Erythroblast (primary cell): ENCODE measurements around the gene SLC47A2.

Source experiments
- DNase-seq, 2 experiments: peaks; one replicate each; lab custom pipeline; 2025; lab: John Stamatoyannopoulos, UW
- GATA1 ChIP-seq: IDR thresholded peaks from 2 replicates; pipeline ENCODE4 v1.6.1; 2011; ENCODE audit warnings: low read depth, mild to moderate bottlenecking, control low read depth, low read length, moderate library complexity
- POLR2A ChIP-seq: IDR thresholded peaks from 2 replicates; pipeline ENCODE4 v1.6.1; 2011; ENCODE audit warnings: mild to moderate bottlenecking, low read length

SLC47A2 gene

GRCh38 chr17:19714542-19715411 lies 1.6 kb downstream of the SLC47A2 start:
- TF ChIP-seq POLR2A (no peak), GATA1 (no peak)
- DNase-seq: no peak

- no peak for DNase-seq
- TF ChIP-seq GATA1 (no peak), POLR2A (no peak)
These were observed 2.5 kb downstream of the SLC47A2 start for GRCh38 chr17:19713901-19714361.

- TF ChIP-seq GATA1 (no peak), POLR2A (no peak)
- DNase-seq: no peak
These were observed 2.9 kb downstream of the SLC47A2 start for GRCh38 chr17:19713462-19713861.

GRCh38 chr17:19712436-19713004 lies 3.9 kb downstream of the SLC47A2 start:
- DNase-seq: no peak
- TF ChIP-seq POLR2A: no peak
- TF ChIP-seq GATA1: no peak

GRCh38 chr17:19709841-19710240 lies 6.5 kb downstream of the SLC47A2 start:
- no peak for DNase-seq

GRCh38 chr17:19708431-19709175 lies 7.8 kb downstream of the SLC47A2 start:
- no peak for DNase-seq
- no peak for TF ChIP-seq POLR2A
- TF ChIP-seq GATA1: no peak

More at GRCh38 chr17:19709841-19710240, 6.5 kb downstream of the SLC47A2 start:
- no peak for TF ChIP-seq POLR2A
- no peak for TF ChIP-seq GATA1

GRCh38 chr17:19707728-19708221 lies 8.6 kb downstream of the SLC47A2 start:
- no peak for DNase-seq
- TF ChIP-seq GATA1: no peak
- no peak for TF ChIP-seq POLR2A

GRCh38 chr17:19706791-19707727 lies 9.3 kb downstream of the SLC47A2 start:
- no peak for DNase-seq
- TF ChIP-seq POLR2A (no peak), GATA1 (no peak)

GRCh38 chr17:19705771-19706770 lies 10.3 kb downstream of the SLC47A2 start:
- TF ChIP-seq GATA1 (no peak), POLR2A (no peak)
- DNase-seq: no peak

- DNase-seq: no peak
- TF ChIP-seq POLR2A (no peak), GATA1 (no peak)
These were observed 11.2 kb downstream of the SLC47A2 start for GRCh38 chr17:19705201-19705600.

- no peak for TF ChIP-seq POLR2A
- TF ChIP-seq GATA1: no peak
- DNase-seq: no peak
These were observed 12.4 kb downstream of the SLC47A2 start for GRCh38 chr17:19703828-19704613.
